Mononuclear cell (primary cell): ENCODE measurements around the gene MAPK8IP2. TPM values are rescaled to one million over a fixed set of nuclear protein-coding genes. Genes with fewer than 3 reads are reported as not detected.

Source experiments
- H3K27me3 ChIP-seq: 2 replicates; pipeline ENCODE4 v1.6.0; 2011; ENCODE audit warnings: low read length, control low read depth; ENCODE audit not compliant: insufficient read depth
- H3K4me1 ChIP-seq: 2 replicates; pipeline ENCODE4 v1.5.1; 2011; ENCODE audit warnings: mild to moderate bottlenecking, low read length, control low read depth; ENCODE audit not compliant: insufficient read depth
- H3K4me3 ChIP-seq: 2 replicates; pipeline ENCODE4 v1.5.1; 2011; ENCODE audit warnings: mild to moderate bottlenecking, low read length, moderate library complexity
- H3K9me3 ChIP-seq: 2 replicates; pipeline ENCODE4 v1.5.1; 2011; ENCODE audit warnings: low read depth, mild to moderate bottlenecking, control low read depth, low read length
- total RNA-seq: library from RNA; depleted of rRNA; stranded (reverse); fragments of >200 nt; gene quantifications from one replicate; pipeline ENCODE4 v1.2.3, GENCODE V29; 2012

MAPK8IP2 gene
- total RNA-seq, 1 donor = 0.10 TPM

DNA sequence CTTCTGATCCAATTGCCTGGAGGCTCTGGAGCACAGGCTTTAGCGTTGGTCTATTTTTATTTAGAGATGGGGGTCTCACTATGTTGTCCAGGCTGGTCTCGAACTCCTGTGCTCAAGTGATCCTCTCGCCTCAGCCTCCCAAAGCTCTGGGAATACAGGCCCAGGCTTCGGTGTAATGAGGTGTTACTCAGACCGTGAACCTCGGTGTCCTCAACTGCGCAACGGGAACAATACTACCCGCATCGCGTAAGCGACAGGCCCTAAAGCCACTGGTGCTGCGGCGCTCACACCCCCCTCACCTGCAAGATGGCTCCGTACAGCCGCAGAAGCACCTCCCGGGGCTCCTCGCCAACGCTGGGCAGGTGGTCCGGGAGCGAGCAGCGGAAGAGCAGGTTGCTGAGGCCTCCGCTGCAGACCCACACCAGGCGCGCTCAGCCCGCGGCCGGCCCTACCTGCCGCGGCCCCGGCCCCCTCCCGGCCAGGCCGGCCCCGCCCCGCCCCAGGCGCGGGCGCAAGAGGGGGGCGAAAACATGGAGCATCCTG, 18.6 kb upstream of the MAPK8IP2 start:
- H3K9me3 ChIP-seq = no peaks in the 10 kb centered on the region
- no peaks in the 10 kb centered on the region for H3K27me3 ChIP-seq
- peak overlapping the region; percentile 70 for H3K4me3 ChIP-seq
- peaks cover 26% of the 10 kb centered on the region for H3K4me1 ChIP-seq

- peak within 1 kb of the TSS; percentile 70 for H3K4me3 ChIP-seq
- no peaks in the 10 kb centered on the region for H3K9me3 ChIP-seq
- H3K4me1 ChIP-seq = peaks cover 26% of the 10 kb centered on the region
- no peaks in the 10 kb centered on the region for H3K27me3 ChIP-seq
These were observed 17.9 kb upstream of the MAPK8IP2 start, which contains the start of gene CHKB for GRCh38 chr22:50582493-50583293. Gene CHKB (minus strand): TSS chr22:50582849. CDS start chr22:50582781, 68 bp downstream.

GRCh38 chr22:50583294-50583861, 17.2 kb upstream of the MAPK8IP2 start:
- Histone ChIP-seq H3K4me3 (peak overlapping the region; percentile 70), H3K9me3 (no peaks in the 10 kb centered on the region)

DNA sequence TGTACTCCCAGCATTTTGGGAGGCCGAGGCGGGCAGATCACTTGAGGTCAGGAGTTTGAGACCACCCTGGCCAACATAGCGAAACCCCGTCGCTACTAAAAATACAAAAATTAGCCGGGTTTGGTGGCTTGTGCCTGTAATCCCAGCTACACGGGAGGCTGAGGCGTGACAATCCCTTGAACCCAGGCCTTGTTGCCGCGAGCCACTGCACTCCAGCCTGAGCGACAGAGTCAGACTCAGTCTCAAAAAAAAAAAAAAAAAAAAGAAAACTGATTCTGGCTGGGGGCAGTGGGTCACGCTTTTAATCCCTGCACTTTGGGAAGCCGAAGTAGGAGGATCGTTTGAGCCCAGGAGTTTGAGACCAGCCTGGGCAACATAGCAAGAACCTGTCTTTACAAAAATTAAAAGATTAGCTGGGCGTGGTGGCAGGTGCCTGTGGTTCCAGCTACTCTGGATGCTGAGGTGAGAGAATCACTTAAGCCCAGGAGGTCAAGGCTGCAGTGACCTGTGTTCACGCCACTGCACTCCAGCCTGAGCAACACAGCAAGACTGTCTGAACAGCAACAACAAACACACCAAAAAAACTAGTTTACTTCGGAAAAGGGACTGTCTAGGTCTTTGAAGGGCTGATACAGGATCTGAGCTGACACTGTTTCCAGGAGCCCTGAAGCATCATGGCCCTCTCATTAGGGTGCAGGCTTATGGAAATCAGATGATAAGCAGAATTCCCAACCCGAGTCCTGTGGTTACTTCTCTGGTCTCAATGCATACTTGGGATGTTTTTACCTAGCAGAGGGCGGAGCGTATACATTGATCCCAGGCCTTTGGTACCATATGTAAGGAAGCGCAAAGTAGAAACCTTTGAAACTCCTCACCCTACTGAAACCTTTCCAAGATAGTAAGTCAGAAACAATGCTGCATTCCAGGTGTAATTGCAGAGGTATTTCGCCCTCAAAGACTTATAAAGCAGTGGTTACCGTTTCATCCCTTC, 16.2 kb upstream of the MAPK8IP2 start:
- Histone ChIP-seq H3K4me1 (peaks cover 19% of the 10 kb centered on the region), H3K4me3 (no peak overlapping the region), H3K27me3 (no peaks in the 10 kb centered on the region), H3K9me3 (no peaks in the 10 kb centered on the region)

More at GRCh38 chr22:50583294-50583861, 17.2 kb upstream of the MAPK8IP2 start:
- H3K27me3 ChIP-seq = no peaks in the 10 kb centered on the region
- peaks cover 23% of the 10 kb centered on the region for H3K4me1 ChIP-seq

DNA sequence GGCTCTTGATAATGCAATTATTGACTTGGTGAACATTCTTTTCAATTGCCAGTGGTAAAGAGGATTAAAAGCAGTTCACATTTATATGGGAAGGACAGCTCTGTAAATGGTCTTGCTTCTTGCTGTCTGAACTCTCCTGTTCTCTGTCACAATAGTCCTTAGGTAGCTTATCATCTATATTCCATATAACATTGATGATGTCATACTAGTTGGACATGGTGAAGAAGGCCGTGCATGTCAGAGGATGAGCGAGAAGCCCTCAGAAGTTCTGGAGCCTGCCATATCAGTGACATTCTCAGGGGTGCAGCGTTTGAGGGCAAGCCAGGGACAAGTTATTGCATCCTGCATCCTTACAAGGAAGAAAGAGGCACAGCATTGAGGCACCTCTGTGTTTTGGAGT, 15.4 kb upstream of the MAPK8IP2 start:
- H3K9me3 ChIP-seq = no peaks in the 10 kb centered on the region
- H3K4me1 ChIP-seq = peaks cover 19% of the 10 kb centered on the region
- no peak overlapping the region for H3K4me3 ChIP-seq
- H3K27me3 ChIP-seq = no peaks in the 10 kb centered on the region

DNA sequence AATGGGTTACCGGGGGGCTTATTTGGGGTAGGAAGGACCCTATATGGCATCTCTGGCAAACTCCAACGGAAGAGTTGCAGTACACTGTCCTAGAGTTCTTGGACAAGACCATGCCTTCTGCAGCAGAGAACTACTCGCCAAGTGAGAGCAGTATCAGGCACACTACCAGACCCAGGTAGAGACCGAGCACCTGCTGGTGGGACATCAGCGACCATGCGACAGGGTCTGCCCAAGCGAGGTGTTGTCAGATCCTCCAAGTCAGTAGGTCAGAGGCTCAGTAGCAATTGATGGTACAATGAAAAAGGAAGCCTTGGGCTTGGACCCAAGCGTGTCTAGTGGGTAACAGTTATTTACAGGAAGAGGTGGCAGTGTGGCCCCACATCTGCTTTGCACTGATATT, 14.8 kb upstream of the MAPK8IP2 start:
- no peaks in the 10 kb centered on the region for H3K27me3 ChIP-seq
- no peaks in the 10 kb centered on the region for H3K9me3 ChIP-seq
- H3K4me1 ChIP-seq = peaks cover 19% of the 10 kb centered on the region
- H3K4me3 ChIP-seq = no peak overlapping the region

GRCh38 chr22:50586416-50586815, 14.2 kb upstream of the MAPK8IP2 start:
- Histone ChIP-seq H3K9me3 (no peaks in the 10 kb centered on the region), H3K4me3 (no peak overlapping the region), H3K27me3 (no peaks in the 10 kb centered on the region), H3K4me1 (peaks cover 14% of the 10 kb centered on the region)

DNA sequence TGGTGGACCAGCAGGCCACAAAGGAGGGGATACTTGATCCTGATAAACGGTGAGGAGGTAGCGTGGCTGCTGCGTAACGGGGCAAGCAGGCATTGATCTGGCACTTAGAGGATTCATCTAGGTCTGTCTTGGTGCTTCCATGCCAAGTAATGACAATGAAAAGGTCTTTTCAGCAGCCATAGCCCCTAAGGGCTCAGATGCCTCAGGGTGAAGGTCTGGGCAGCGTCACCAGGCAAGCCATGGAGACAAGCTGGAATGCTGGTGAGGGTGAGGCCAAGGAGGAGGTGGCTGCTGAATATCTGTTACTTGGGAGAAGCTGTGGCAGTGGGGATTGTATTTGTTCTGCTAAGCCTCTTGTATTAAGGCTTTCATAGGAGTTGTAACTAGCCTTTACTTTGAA, 13.2 kb upstream of the MAPK8IP2 start:
- Histone ChIP-seq H3K9me3 (no peaks in the 10 kb centered on the region), H3K27me3 (no peaks in the 10 kb centered on the region), H3K4me1 (peaks cover 7% of the 10 kb centered on the region), H3K4me3 (no peak overlapping the region)

DNA sequence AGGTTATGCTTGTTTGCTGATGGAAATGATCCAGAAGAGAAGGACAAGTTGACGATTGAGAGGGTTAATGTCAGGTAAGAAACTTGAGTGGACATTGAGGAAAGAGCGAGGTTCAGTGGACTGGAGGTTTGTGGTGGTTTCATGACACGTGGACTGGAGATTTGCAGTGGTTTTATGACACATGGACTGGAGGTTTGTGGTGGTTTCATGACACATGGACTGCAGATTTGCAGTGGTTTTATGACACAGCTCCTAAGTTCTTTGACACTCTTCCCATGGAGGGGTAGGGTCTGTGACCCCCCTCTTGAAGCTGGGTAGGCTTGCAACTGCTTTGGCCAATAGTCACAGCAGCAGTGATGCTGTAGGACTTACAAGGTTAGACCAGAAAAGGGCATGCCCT, 5.4 kb upstream of the MAPK8IP2 start:
- Histone ChIP-seq H3K27me3 (peaks cover 22% of the 10 kb centered on the region), H3K9me3 (no peaks in the 10 kb centered on the region), H3K4me1 (peaks cover 4% of the 10 kb centered on the region), H3K4me3 (no peak overlapping the region)

- Histone ChIP-seq H3K4me1 (peaks cover 4% of the 10 kb centered on the region), H3K4me3 (no peak overlapping the region), H3K9me3 (no peaks in the 10 kb centered on the region), H3K27me3 (peaks cover 28% of the 10 kb centered on the region)
These were observed 3.5 kb upstream of the MAPK8IP2 start for GRCh38 chr22:50597097-50597496.

GRCh38 chr22:50599816-50600455, 657 bp upstream of the MAPK8IP2 start:
- Histone ChIP-seq H3K4me3 (no peak overlapping the region), H3K9me3 (no peaks in the 10 kb centered on the region), H3K27me3 (peaks cover 46% of the 10 kb centered on the region)

DNA sequence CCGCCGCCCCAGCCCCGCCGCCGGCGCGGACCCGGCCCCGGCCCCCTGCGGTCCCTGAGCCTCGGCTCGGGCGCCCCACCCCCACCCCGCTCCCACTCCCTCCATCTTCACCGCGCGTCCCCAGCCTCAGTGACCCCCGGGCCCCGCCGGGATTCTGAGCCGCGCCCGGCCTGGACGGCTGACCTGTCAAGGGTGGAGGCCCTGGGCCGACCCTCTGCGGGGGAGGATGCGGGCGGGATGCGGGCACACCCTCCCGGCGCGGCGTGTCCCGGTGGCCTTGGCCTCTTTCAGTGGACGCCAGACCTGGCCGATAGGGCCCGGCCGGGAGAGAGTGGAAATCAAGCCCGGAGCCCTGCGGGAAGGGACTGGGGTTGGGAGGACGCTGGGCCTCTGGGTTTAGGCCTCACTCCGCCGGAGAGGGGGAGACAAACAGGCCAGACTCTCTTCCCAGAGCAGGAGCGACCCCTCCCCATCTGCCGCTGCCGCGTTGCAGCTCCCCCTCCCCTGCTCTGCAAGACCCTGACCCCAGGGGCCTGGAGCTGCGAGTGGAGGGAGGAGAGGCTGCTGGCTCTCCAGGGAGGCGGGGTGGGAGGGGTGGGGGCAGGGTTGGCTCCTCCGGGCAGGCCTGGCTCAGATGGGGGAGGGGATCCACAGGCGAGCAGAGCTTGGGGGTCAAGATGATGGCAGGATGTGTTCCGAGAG, 525 bp downstream of the MAPK8IP2 start:
- peaks cover 52% of the 10 kb centered on the region for H3K27me3 ChIP-seq
- H3K4me1 ChIP-seq = peaks cover 4% of the 10 kb centered on the region
- no peaks in the 10 kb centered on the region for H3K9me3 ChIP-seq
- H3K4me3 ChIP-seq = no peak overlapping the region

More at GRCh38 chr22:50599816-50600455, 657 bp upstream of the MAPK8IP2 start:
- peaks cover 4% of the 10 kb centered on the region for H3K4me1 ChIP-seq

- H3K9me3 ChIP-seq = no peaks in the 10 kb centered on the region
- no peak overlapping the region for H3K4me3 ChIP-seq
- peaks cover 4% of the 10 kb centered on the region for H3K4me1 ChIP-seq
- H3K27me3 ChIP-seq = peaks cover 52% of the 10 kb centered on the region
These were observed 1.2 kb downstream of the MAPK8IP2 start for GRCh38 chr22:50601669-50602337.
